ENCODE results near the gene APBA1. TPM values are rescaled to one million over a fixed set of nuclear protein-coding genes. Genes with fewer than 3 reads are reported as not detected.

Gene APBA1
- total RNA-seq, 1 experiment from 2014 or later, result 0.05 TPM

- POLR2A ChIA-PET, result no interaction called here
- intact Hi-C loops (cut with micrococcal nuclease; ENCODE audit: unreplicated experiment), result no loop called here
- in situ Hi-C loops (cut with HindIII; ENCODE audit: low pct_unique_long_range_greater_than_20kb, low sequenced_read_pairs), result no loop called here
- Histone ChIP-seq H3K9me3 (ENCODE audit: control insufficient read depth, insufficient read depth, low read depth, low read length) (no peaks in the 10 kb centered on the region), H3K4me3 (ENCODE audit: low read depth in 2 of 2, low read length in 2 of 2) (no peak overlapping the region), H3K27me3 (ENCODE audit: control insufficient read depth, insufficient read depth, low read length) (no peaks in the 10 kb centered on the region), H3K36me3 (ENCODE audit: control insufficient read depth, insufficient read depth, low read length) (no peaks in the 10 kb centered on the region), H3K27ac (ENCODE audit: low read length) (no peak overlapping the region), H3K4me1 (ENCODE audit: control insufficient read depth, insufficient read depth, low read length) (no peaks in the 10 kb centered on the region)
- TF ChIP-seq, protein P1, sequence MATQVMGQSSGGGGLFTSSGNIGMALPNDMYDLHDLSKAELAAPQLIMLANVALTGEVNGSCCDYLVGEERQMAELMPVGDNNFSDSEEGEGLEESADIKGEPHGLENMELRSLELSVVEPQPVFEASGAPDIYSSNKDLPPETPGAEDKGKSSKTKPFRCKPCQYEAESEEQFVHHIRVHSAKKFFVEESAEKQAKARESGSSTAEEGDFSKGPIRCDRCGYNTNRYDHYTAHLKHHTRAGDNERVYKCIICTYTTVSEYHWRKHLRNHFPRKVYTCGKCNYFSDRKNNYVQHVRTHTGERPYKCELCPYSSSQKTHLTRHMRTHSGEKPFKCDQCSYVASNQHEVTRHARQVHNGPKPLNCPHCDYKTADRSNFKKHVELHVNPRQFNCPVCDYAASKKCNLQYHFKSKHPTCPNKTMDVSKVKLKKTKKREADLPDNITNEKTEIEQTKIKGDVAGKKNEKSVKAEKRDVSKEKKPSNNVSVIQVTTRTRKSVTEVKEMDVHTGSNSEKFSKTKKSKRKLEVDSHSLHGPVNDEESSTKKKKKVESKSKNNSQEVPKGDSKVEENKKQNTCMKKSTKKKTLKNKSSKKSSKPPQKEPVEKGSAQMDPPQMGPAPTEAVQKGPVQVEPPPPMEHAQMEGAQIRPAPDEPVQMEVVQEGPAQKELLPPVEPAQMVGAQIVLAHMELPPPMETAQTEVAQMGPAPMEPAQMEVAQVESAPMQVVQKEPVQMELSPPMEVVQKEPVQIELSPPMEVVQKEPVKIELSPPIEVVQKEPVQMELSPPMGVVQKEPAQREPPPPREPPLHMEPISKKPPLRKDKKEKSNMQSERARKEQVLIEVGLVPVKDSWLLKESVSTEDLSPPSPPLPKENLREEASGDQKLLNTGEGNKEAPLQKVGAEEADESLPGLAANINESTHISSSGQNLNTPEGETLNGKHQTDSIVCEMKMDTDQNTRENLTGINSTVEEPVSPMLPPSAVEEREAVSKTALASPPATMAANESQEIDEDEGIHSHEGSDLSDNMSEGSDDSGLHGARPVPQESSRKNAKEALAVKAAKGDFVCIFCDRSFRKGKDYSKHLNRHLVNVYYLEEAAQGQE (IDR thresholded peaks at IDR 0.05; ENCODE audit: insufficient read depth in 1 of 2, low read depth in 2 of 2, low read length in 1 of 2), result no peak
- TF ChIP-seq TCF7L2 (IDR thresholded peaks at IDR 0.05; ENCODE audit: low read depth, low read length), result no peak
- TF ChIP-seq SIN3A (IDR thresholded peaks at IDR 0.05; ENCODE audit: borderline replicate concordance, insufficient read depth, low read depth, low read length), result no peak
- TF ChIP-seq POLR2AphosphoS5 (IDR thresholded peaks at IDR 0.05; ENCODE audit: low read depth, low read length), result no peak
- TF ChIP-seq CTCF (IDR thresholded peaks at IDR 0.05), result no peak
- ATAC-seq (no peak), DNase-seq (ENCODE audit: low read depth, low spot score) (no peak)
- CTCF ChIA-PET, result no interaction called here
- no TSS peak for BruUV-seq (replicated peaks)
Measured at GRCh38 chr9:69380301-69380700, 291.9 kb downstream of the APBA1 start.

DNA sequence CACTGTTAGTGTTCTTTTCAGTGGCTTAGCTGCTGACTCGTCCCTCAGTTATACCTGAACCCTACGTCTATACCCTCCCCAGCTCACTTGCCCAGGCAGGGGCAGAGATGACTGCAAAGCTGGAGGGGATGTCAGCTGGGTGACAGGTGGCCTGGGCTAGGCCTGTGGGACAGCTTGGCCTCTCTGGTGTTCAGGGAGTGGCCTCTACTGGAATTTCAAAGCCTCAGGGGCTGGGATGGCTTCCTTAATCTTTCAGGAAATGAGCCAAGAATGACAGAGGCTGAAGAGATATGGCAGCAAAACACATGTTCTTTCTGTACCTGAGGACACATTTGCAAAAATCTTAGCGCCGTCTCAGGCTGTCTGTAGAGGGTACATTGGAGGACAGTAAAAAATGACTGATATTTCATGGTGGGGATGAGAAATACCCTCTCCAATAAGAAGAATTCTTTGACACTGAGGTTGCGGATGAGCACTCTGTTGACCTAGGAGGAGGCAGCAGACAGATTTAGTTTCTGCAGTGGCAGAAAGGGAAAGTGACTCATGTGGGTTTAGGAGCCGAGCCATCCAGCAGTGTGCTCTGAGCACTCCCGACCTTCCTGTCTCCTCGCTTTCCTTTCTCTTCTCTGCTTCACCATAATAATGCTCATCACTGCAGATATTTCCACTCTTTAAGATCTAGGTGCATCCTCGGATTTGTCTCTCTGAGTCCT lies 292.7 kb downstream of the APBA1 start:
- in situ Hi-C loops (cut with HindIII; ENCODE audit: low pct_unique_long_range_greater_than_20kb, low sequenced_read_pairs), result no loop called here
- TF ChIP-seq CTCF (IDR thresholded peaks at IDR 0.05), result no peak
- TF ChIP-seq, protein P1 (IDR thresholded peaks at IDR 0.05; ENCODE audit: insufficient read depth in 1 of 2, low read depth in 2 of 2, low read length in 1 of 2), result no peak
- no peak for TF ChIP-seq SIN3A (IDR thresholded peaks at IDR 0.05; ENCODE audit: borderline replicate concordance, insufficient read depth, low read depth, low read length)
- no peak for TF ChIP-seq POLR2AphosphoS5 (IDR thresholded peaks at IDR 0.05; ENCODE audit: low read depth, low read length)
- no peak for TF ChIP-seq TCF7L2 (IDR thresholded peaks at IDR 0.05; ENCODE audit: low read depth, low read length)
- ATAC-seq, result no peak
- Histone ChIP-seq H3K4me3 (ENCODE audit: low read depth in 2 of 2, low read length in 2 of 2) (no peak overlapping the region), H3K4me1 (ENCODE audit: control insufficient read depth, insufficient read depth, low read length) (no peaks in the 10 kb centered on the region), H3K27ac (ENCODE audit: low read length) (no peak overlapping the region), H3K36me3 (ENCODE audit: control insufficient read depth, insufficient read depth, low read length) (no peaks in the 10 kb centered on the region), H3K27me3 (ENCODE audit: control insufficient read depth, insufficient read depth, low read length) (no peaks in the 10 kb centered on the region), H3K9me3 (ENCODE audit: control insufficient read depth, insufficient read depth, low read depth, low read length) (no peaks in the 10 kb centered on the region)
- DNase-seq (ENCODE audit: low read depth, low spot score), result no peak
- intact Hi-C loops (cut with micrococcal nuclease; ENCODE audit: unreplicated experiment), result no loop called here
- ChIA-PET CTCF (no interaction called here), POLR2A (no interaction called here)
- no TSS peak for BruUV-seq (replicated peaks)
